Activated naive CD4-positive, alpha-beta T cell treated with anti-CD3 and anti-CD28 coated beads, Interleukin-2, amount 10 ng/mL, durations not matched to agents 7 days and 5 days (primary cell): Measurements from ENCODE around the gene TNFRSF6B.

ENCODE experiments used
- CTCF ChIA-PET: fragments of 350-600 bp; sonication (Branson Sonifier 250); formaldehyde crosslinking; loops from one replicate; lab custom pipeline; 2021; ENCODE audit warnings: antibody characterized with exemption; lab: Charles Lee
- DNase-seq: peaks from one replicate; pipeline ENCODE4 v3.0.0-alpha.2; 2020
- H3K27ac Mint-ChIP-seq: one replicate; pipeline ENCODE4 v1.8.0; 2021; ENCODE audit warnings: mild to moderate bottlenecking, moderate library complexity, mixed read lengths
- H3K27me3 Mint-ChIP-seq: one replicate; pipeline ENCODE4 v1.8.0; 2021; ENCODE audit warnings: mild to moderate bottlenecking, mixed read lengths
- H3K36me3 Mint-ChIP-seq: one replicate; pipeline ENCODE4 v1.8.0; 2021; ENCODE audit warnings: mixed read lengths
- H3K4me1 Mint-ChIP-seq: one replicate; pipeline ENCODE4 v1.8.0; 2021; ENCODE audit warnings: mixed read lengths
- H3K4me3 Mint-ChIP-seq: one replicate; pipeline ENCODE4 v1.8.0; 2021; ENCODE audit warnings: mild to moderate bottlenecking, moderate library complexity, mixed read lengths
- H3K9me3 Mint-ChIP-seq: one replicate; pipeline ENCODE4 v1.8.0; 2021; ENCODE audit warnings: mixed read lengths

TNFRSF6B gene

DNA sequence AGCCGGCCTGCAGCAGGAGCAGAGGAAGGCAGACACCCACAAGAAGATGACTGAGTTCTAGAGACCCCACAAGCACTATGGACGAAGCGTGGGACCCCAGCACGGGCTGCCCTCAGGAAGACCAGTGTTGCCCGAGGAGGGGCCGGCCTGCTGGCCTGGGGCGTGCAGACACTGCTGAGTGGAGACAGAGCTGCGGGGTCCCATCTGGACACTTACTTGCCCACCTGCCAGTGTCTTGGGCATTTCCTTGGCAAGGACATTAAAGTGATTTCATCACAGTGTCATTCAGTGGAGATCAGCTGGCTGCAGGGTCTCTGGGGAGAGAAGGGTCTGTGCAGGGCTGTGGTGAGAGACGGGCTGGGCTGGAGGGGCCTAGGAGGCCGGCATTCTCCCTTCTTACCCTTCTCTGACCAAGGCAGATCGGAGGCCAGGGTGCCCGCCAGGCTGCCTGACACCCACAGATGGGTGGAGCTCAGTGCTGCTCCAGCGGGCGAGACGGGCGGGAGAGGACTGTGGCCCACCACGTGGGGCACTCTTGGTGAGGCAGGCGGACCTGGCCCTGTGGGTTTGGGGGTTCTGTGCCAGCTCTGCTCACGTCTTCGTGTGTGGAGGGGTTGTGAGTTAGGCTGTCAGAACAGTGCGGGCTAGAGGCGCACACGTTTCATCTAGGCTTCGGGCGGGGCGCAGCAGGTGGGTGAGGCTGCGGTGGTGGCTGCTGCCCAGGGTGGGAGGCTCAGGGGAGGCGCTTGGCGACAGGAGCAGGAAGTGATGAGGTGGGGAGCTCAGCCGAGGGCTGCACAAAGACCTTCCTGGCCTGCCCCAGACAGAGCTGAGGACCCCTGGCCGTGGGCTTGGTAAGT lies 39.6 kb downstream of the TNFRSF6B start, which contains the start of gene LIME1:
Gene LIME1 (plus strand): TSS at position 806 of the 860 bp plus-strand sequence. CDS start 886 bp downstream, outside the sequence.
- peaks cover 27% of the 10 kb centered on the region for H3K4me1 Mint-ChIP-seq
- no peaks in the 10 kb centered on the region for H3K27me3 Mint-ChIP-seq
- CTCF ChIA-PET = interaction anchor here (0.8 to 1.4 kb wide), 6 partner anchors 21 to 198 kb away, joined by 3 to 7 read pairs (median 3); partner anchors contain the start of genes ARFRP1, PTK6 and ZGPAT
- H3K36me3 Mint-ChIP-seq = peaks cover 33% of the 10 kb centered on the region
- H3K4me3 Mint-ChIP-seq = peak within 1 kb of the TSS; percentile 89
- DNase-seq = peak; percentile 91
- peak within 1 kb of the TSS; percentile 92 for H3K27ac Mint-ChIP-seq
- no peaks in the 10 kb centered on the region for H3K9me3 Mint-ChIP-seq

DNA sequence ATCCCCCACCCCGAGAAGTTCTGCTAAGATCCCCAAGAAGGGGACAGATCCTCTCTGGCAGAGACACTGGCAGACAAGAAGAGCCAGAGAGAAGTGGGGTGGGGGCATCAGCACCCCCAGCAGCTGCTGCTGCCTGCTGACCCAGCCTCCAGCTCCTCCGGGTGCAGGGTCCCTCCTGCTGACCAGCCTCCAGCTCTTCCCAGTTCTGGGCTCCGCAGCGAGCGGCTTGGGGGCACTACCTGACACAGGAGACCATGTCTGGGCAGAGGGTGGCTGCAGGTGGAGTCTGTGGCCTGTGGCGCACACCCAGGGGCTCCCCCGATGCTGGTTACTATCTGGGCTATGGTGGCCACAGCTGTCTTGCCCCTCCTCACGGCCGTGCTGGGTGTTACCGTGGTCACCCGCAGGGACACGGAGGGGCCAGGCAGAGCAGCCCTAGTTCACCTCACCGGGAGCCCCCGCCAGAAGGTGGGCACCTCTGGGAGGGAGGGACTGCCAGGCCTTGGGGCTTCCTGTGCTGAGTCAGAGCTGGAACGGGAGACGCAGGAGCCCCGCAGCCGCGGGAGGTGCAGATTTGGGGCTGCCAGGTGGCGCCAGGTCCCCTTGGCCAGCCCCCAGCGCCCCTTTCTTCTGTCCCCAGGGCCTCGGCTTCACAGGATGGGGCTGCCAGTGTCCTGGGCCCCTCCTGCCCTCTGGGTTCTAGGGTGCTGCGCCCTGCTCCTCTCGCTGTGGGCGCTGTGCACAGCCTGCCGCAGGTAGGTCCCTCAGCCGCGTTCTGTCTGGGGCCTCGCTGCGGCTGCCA lies 40.6 kb downstream of the TNFRSF6B start:
- H3K4me1 Mint-ChIP-seq = peaks cover 29% of the 10 kb centered on the region
- CTCF ChIA-PET = interaction anchor here (0.8 to 1.2 kb wide), 6 partner anchors 22 to 200 kb away, joined by 3 to 7 read pairs (median 3); partner anchors contain the start of genes ARFRP1, PTK6 and ZGPAT
- peak overlapping the region; percentile 92 for H3K27ac Mint-ChIP-seq
- no peaks in the 10 kb centered on the region for H3K9me3 Mint-ChIP-seq
- DNase-seq = peak; percentile 77
- peaks cover 33% of the 10 kb centered on the region for H3K36me3 Mint-ChIP-seq
- peak overlapping the region; percentile 89 for H3K4me3 Mint-ChIP-seq
- H3K27me3 Mint-ChIP-seq = no peaks in the 10 kb centered on the region

DNA sequence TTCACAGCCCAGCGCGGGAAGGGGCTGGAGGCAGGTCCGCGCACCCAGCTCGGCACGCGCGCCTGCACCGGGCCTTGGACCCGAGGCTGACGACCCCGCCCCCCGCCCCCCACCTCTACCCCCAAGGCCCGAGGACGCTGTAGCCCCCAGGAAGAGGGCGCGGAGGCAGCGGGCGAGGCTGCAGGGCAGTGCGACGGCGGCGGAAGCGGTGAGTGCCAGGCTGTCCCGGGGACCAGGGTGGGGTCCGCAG lies 41.2 kb downstream of the TNFRSF6B start:
- H3K36me3 Mint-ChIP-seq = peaks cover 33% of the 10 kb centered on the region
- peak overlapping the region; percentile 89 for H3K4me3 Mint-ChIP-seq
- peaks cover 29% of the 10 kb centered on the region for H3K4me1 Mint-ChIP-seq
- no peaks in the 10 kb centered on the region for H3K9me3 Mint-ChIP-seq
- peak overlapping the region; percentile 92 for H3K27ac Mint-ChIP-seq
- H3K27me3 Mint-ChIP-seq = no peaks in the 10 kb centered on the region
- CTCF ChIA-PET = interaction anchor here (0.9 to 1.2 kb wide), 2 partner anchors 30 to 32 kb away, joined by 3 read pairs; partner anchors contain the start of genes ARFRP1 and ZGPAT
- no peak for DNase-seq

DNA sequence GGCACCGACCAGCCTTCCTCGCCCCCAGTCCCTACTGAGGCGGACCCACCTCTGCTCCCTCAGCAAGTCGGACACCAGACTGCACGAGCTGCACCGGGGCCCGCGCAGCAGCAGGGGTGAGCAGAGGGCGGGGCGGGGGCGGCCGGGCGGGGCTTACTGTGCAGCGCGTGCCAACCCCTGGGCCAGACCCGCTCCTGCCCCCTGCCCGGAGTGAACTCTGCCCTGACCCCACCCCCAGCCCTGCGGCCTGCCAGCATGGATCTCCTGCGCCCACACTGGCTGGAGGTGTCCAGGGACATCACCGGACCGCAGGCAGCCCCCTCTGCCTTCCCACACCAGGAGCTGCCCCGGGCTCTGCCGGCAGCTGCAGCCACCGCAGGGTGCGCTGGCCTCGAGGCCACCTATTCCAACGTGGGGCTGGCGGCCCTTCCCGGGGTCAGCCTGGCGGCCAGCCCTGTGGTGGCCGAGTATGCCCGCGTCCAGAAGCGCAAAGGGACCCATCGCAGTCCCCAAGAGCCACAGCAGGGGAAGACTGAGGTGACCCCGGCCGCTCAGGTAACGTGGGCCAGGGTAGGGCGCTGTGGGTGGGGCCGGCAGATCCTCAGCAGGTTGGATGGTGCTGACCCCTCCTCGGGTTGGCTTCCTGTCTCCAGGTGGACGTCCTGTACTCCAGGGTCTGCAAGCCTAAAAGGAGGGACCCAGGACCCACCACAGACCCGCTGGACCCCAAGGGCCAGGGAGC lies 41.7 kb downstream of the TNFRSF6B start:
- Mint-ChIP-seq H3K27ac (peak overlapping the region; percentile 28), H3K27me3 (no peaks in the 10 kb centered on the region), H3K4me3 (peak overlapping the region; percentile 89), H3K9me3 (no peaks in the 10 kb centered on the region), H3K4me1 (peaks cover 29% of the 10 kb centered on the region), H3K36me3 (peaks cover 33% of the 10 kb centered on the region)
- DNase-seq = peak; percentile 57
- CTCF ChIA-PET = interaction anchor here (0.9 to 1.5 kb wide), 2 partner anchors 30 kb away, joined by 3 to 8 read pairs; partner anchors contain the start of genes ARFRP1 and ZGPAT

DNA sequence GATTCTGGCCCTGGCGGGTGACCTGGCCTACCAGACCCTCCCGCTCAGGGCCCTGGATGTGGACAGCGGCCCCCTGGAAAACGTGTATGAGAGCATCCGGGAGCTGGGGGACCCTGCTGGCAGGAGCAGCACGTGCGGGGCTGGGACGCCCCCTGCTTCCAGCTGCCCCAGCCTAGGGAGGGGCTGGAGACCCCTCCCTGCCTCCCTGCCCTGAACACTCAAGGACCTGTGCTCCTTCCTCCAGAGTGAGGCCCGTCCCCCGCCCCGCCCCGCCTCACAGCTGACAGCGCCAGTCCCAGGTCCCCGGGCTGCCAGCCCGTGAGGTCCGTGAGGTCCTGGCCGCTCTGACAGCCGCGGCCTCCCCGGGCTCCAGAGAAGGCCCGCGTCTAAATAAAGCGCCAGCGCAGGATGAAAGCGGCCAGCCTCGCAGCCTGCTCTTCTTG lies 42.3 kb downstream of the TNFRSF6B start:
- Mint-ChIP-seq H3K4me3 (peak overlapping the region; percentile 89), H3K27me3 (no peaks in the 10 kb centered on the region), H3K36me3 (peaks cover 31% of the 10 kb centered on the region), H3K4me1 (peaks cover 25% of the 10 kb centered on the region), H3K27ac (peak overlapping the region; percentile 55), H3K9me3 (no peaks in the 10 kb centered on the region)
- DNase-seq = peak; percentile 63
- CTCF ChIA-PET = interaction anchor here (1.0 to 1.5 kb wide), 2 partner anchors 31 to 32 kb away, joined by 3 to 8 read pairs; partner anchors contain the start of genes ARFRP1 and ZGPAT

DNA sequence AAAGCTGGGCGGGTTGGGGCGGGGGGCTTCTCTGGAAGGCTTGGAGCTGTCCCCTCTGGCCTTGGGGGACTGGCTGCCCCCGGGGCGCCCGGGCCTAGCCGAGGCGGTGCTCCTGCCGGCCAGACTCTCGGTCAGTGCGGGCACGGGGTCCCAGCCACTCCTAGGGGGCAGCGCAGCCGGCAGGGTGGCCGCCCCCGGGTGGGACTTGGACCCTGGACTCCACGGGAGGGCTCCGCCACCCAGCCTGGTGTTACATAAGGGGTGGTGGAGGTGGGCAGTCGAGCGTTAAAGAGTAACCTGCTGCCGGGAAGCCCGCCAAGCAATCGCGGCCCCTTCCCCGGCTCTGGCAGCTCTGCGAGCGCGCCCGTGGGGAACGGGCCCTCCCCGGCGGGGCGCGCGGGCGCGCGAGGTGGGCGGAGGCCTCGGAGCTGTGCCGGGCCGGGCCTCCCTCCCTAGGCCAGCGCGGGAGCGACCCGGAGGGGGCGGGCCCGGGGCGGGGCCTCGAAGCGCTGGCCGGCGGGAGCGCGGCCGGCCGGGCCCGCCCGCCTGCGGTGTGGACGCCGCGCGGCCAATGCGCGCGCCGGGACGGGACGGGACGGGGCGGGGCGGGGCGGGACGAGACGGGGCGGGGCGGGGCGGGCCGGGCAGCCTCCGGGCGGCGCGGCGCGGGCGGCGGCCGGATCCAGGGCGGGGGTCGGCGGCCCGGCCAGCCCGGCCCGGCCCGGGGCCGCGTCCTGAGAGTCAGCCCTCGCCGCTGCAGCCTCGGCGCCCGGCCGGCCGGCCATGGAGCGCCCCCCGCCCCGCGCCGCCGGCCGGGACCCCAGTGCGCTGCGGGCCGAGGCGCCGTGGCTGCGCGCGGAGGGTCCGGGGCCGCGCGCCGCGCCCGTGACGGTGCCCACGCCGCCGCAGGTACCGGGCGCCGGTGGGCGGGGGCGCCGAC lies 42.9 kb downstream of the TNFRSF6B start, which contains the start of gene SLC2A4RG:
Gene SLC2A4RG (plus strand): TSS at position 647 of the 940 bp plus-strand sequence. CDS start 137 bp downstream, at position 784.
- Mint-ChIP-seq H3K9me3 (no peaks in the 10 kb centered on the region), H3K27ac (peak within 1 kb of the TSS; percentile 55), H3K36me3 (peaks cover 27% of the 10 kb centered on the region), H3K4me3 (peak within 1 kb of the TSS; percentile 89), H3K4me1 (peaks cover 18% of the 10 kb centered on the region), H3K27me3 (no peaks in the 10 kb centered on the region)
- peak; percentile 77 for DNase-seq
- CTCF ChIA-PET = interaction anchor here (1.0 to 1.5 kb wide), 2 partner anchors 31 to 33 kb away, joined by 3 to 8 read pairs; partner anchors contain the start of genes ARFRP1 and ZGPAT

DNA sequence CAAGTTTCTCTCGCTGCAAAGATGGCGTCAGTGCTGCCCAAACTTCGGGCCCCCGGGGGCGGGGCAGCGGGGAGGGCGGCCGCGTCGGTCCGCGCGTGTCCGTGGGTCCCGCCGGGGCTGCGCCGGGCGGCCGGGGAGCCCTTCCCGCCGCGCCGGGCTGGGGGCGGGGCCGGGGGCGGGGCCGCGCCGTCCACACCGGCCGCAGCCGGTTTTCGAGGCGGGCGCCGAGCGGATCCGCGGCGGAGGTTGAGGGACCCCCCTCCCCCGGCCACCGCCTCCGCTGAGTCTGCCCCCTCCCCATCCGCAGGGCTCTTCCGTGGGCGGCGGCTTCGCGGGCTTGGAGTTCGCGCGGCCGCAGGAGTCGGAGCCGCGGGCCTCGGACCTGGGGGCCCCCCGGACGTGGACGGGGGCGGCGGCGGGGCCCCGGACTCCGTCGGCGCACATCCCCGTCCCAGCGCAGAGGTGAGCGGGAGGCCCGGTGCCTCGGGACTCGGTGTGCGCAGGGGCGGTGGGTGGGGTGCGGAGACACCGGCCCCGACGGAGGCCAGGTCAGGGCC lies 43.7 kb downstream of the TNFRSF6B start:
- Mint-ChIP-seq H3K4me3 (peak overlapping the region; percentile 63), H3K9me3 (no peaks in the 10 kb centered on the region), H3K4me1 (peaks cover 16% of the 10 kb centered on the region), H3K27ac (no peak overlapping the region), H3K36me3 (peaks cover 24% of the 10 kb centered on the region), H3K27me3 (no peaks in the 10 kb centered on the region)
- DNase-seq = peak; percentile 77
- CTCF ChIA-PET = interaction anchor here (0.7 to 2.1 kb wide), 5 partner anchors 11 to 47 kb away, joined by 3 to 10 read pairs (median 4); no protein-coding TSS in a partner anchor

DNA sequence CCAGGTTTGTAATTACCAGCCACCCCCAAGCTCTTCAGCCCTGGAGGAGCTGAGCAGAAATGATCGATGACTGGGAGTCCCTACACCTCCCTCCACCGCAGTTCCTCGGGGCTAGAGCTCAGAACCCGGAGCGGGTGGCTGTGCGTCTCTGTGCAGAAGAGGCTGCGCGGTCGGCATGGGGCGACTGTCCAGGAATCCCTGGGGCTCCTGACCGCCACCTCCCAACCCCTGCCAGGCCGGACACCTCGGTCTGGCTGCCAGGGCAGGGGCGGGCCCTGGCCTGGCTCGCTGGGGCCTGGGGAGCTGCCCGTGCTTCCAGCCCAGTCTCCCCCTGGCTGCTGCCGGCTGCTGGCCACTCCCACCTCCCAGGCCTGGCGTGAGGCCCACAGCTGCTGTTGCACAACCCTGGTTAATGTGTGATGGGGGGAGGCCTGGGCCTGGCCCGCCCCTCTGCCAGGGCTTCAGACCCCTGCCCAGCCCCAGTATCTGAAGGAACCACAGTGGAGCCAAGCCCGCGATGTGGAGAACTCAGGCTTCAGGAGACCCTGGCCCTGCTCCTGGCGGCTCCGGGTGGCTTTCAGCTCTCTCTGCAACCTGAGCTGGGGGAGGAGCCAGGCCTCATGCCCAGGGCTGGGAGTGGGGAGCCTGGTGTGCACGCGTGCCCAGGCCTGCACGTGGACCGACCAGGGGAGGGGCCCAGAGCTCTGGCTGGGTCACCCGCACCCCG lies 44.3 kb downstream of the TNFRSF6B start:
- peak; percentile 60 for DNase-seq
- Mint-ChIP-seq H3K9me3 (no peaks in the 10 kb centered on the region), H3K27ac (no peak overlapping the region), H3K27me3 (no peaks in the 10 kb centered on the region), H3K36me3 (peaks cover 18% of the 10 kb centered on the region), H3K4me3 (peak overlapping the region; percentile 63), H3K4me1 (peaks cover 10% of the 10 kb centered on the region)
- CTCF ChIA-PET = interaction anchor here (0.7 to 2.1 kb wide), 5 partner anchors 10 to 46 kb away, joined by 3 to 10 read pairs (median 4); no protein-coding TSS in a partner anchor

DNA sequence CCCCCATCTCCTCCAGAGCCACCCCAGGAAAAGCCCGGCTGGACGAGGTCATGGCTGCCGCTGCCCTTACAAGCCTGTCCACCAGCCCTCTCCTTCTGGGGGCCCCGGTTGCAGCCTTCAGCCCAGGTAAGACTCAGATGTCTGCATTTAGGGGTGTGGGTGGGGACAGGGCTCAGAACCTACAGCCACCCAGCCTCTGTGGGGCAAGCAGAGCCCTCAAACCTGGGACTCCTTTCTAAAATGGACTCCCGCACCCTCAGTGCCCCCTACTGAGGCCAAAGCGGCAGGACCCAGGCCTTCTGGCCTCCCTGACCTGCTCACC lies 44.9 kb downstream of the TNFRSF6B start:
- Mint-ChIP-seq H3K27ac (no peak overlapping the region), H3K4me3 (peak overlapping the region; percentile 52), H3K9me3 (no peaks in the 10 kb centered on the region), H3K36me3 (peaks cover 14% of the 10 kb centered on the region), H3K4me1 (peaks cover 4% of the 10 kb centered on the region), H3K27me3 (no peaks in the 10 kb centered on the region)
- CTCF ChIA-PET = interaction anchor here (0.9 to 2.1 kb wide), 4 partner anchors 9 to 46 kb away, joined by 3 to 10 read pairs (median 4); no protein-coding TSS in a partner anchor
- DNase-seq = no peak

DNA sequence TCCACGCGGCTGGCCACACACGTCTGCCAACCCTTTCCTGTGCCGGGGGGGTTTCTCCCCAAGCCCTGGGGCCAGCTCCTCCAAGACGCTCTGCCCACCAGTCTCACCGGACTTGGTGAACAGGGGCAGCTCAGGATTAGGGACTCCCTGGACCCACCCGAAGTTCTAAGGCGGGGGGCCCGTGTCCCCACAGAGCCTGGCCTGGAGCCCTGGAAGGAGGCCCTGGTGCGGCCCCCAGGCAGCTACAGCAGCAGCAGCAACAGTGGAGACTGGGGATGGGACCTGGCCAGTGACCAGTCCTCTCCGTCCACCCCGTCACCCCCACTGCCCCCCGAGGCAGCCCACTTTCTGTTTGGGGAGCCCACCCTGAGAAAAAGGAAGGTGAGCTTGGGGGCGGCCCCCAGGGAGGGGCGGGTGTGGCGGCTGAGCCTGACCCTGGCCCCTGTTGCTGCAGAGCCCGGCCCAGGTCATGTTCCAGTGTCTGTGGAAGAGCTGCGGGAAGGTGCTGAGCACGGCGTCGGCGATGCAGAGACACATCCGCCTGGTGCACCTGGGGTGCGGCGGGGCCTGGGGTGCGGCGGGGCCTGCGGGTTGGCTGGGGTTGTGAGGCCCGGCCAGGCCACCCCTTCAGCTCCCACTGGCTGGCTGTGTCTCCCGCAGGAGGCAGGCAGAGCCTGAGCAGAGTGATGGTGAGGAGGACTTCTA lies 45.4 kb downstream of the TNFRSF6B start:
- no peaks in the 10 kb centered on the region for H3K9me3 Mint-ChIP-seq
- peak overlapping the region; percentile 52 for H3K4me3 Mint-ChIP-seq

DNA sequence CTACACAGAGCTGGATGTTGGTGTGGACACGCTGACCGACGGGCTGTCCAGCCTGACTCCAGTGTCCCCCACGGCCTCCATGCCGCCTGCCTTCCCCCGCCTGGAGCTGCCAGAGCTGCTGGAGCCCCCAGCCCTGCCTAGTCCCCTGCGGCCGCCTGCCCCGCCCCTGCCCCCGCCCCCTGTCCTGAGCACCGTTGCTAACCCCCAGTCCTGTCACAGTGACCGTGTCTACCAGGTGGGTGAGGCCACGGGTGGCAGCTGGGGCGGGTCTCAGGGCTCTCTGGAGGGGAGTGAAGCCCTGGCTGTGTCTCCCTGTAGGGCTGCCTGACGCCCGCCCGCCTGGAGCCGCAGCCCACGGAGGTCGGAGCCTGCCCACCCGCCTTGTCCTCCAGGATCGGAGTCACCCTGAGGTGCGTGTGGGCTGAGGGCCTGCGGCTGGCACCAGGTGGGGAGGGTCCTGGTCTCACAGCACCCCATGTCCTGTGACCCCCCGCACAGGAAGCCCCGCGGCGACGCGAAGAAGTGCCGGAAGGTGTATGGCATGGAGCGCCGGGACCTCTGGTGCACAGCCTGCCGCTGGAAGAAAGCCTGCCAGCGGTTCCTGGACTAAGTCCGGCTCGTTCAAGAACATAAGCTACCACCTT lies 46.1 kb downstream of the TNFRSF6B start:
- H3K4me1 Mint-ChIP-seq = peaks cover 2% of the 10 kb centered on the region
- no peak for DNase-seq
- H3K36me3 Mint-ChIP-seq = peaks cover 5% of the 10 kb centered on the region
- CTCF ChIA-PET = interaction anchor here (2.1 kb wide), 1 partner anchor 36 kb away, joined by 10 read pairs; no protein-coding TSS in a partner anchor
- no peak overlapping the region for H3K27ac Mint-ChIP-seq
- H3K27me3 Mint-ChIP-seq = no peaks in the 10 kb centered on the region
- H3K4me3 Mint-ChIP-seq = no peak overlapping the region
- no peaks in the 10 kb centered on the region for H3K9me3 Mint-ChIP-seq

More for the DNA sequence above, 45.4 kb downstream of the TNFRSF6B start:
- no peak for DNase-seq
- H3K27me3 Mint-ChIP-seq = no peaks in the 10 kb centered on the region
- CTCF ChIA-PET = interaction anchor here (1.2 to 2.1 kb wide), 3 partner anchors 9 to 35 kb away, joined by 4 to 10 read pairs (median 5); no protein-coding TSS in a partner anchor
- H3K27ac Mint-ChIP-seq = peak overlapping the region; percentile 7
- peaks cover 2% of the 10 kb centered on the region for H3K4me1 Mint-ChIP-seq
- H3K36me3 Mint-ChIP-seq = peaks cover 9% of the 10 kb centered on the region
